GM20431 (cell line): ENCODE results near the gene ABHD17C.
"Not testable (repeated sequence)": the region's sequence is repeated elsewhere in the genome, so short reads cannot be mapped to it uniquely, and the experiment has no call there.

Experiments
- in situ Hi-C: fragments of 300-500 bp; cut with MseI, MboI; formaldehyde crosslinking; loops from one replicate; pipeline ENCODE4 v1.15.0; 2020; ENCODE audit warnings: low sequenced_read_pairs; ENCODE audit not compliant: unreplicated experiment

ABHD17C gene

DNA sequence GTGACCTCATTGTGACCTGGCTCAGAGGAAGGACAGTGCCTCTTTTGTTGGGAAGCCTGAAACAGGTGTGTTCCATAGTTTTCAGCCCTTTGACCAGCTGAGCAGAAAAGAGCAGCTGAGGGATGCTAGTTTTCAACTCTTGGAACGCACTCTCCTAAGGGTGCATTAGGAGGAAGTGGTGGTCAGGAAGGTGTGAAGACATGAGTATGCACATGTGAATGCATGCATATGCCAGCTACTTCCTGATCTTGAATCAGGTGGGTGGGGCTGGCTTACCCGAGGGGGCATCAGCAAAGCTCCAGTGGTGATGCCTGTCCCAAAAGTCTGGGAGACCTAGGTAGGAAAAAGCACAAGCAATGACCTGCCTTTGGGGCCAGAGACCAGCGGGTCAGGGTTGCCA, 60.8 kb downstream of the ABHD17C start:
- in situ Hi-C loops: no loop called here

DNA sequence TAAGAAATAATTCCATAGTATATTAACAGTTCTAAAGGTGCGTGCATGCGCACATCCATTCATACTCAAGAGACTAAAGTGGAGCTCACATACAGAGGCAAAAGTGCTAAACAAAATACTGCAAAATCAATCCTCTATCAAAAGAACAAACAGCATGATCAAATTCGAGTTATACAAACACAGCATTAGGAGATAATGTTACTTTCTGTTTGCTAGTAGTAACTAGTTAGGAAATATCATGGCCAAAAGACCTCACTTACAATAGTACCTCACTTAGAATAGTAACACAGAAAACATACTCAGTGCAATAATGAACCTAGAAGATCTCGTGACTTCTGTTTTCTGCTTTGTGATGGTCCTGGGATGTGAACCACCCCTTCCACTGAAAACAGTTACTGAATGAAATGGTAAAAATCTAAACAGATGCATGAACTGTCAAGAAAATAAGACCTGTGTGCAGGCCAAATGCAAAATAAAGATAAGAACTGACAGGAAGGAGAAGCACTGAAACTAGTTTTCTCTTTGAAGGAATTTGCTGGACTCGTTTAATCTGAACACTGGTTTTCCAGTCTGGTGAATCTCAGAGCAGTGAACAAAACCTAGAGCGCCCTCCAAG, 63.1 kb downstream of the ABHD17C start:
- in situ Hi-C loops: no loop called here

DNA sequence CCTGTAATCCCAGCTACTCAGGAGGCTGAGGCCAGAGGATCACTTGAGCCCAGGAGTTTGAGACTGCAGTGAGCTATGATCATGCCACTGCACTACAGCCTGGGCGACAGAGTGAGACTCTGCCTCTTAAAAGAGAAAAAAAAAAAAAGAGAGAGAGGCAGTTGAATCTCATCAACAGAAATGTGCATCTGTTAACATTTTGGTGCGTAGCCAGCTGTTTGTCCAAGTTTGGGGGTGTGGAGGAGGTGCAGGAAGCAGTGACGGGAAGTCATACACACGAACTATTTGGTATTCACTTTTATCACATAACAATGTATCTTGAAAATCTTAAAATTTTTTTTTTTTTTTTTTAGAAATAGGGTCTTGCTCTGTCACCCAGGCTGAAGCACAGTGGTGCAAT, 65.8 kb downstream of the ABHD17C start:
- in situ Hi-C loops: no loop called here

DNA sequence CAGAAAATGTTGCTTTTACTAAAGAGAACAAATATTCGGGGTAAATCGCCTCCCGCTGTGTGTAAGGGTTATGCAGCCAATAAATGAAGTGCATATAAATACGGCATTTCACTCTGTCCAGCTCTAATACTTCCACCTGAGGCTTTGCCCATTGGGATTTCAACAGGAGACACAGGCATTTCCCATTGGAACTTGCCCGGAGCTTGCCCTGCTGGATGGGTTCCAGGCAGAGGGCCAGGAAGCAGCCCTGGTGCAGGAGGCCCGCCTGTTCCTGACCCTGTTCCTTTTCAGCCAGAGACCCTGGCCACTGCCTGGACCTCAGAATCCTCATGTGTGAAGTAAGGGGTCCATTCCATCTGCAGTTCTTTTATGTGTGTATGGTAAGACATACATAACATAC, 66.6 kb downstream of the ABHD17C start:
- in situ Hi-C loops: no loop called here

DNA sequence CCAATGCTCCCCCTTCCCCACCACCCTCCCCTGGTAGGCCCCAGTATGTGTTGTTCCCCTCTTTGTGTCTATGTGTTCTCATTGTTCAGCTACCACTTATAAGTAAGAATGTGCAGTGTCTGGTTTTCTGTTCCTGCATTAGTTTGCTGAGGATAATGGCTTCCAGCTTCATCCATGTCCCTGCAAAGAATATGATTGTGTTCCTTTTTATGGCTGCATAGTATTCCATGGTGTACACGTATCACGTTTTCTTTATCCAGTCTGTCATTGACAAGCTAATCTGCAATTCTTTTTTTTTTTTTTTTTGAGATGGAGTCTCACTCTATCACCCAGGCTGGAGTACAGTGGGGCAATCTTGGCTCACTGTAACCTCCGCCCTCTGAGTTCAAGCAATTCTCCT, 68.1 kb downstream of the ABHD17C start:
- in situ Hi-C loops: not testable (repeated sequence)

DNA sequence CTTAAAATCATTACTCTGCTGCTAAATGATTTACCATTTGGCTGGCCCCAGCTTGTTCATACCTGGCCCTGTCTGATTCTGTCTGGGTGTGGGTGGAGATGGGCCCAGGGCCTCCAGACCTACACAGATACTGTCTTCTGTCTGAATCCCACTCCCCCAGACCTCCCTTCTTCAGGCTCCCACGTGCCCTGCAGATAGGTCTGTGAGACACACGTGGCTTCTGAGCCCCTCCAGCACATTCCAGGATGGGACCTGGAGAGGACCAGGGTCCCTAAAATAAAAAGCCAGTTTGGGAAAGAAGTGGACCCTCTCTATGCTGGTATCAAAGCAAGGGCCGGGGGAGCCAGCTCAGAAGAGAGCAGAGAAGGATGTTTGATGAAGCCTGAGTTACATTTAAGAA, 69.4 kb downstream of the ABHD17C start:
- in situ Hi-C loops: no loop called here

DNA sequence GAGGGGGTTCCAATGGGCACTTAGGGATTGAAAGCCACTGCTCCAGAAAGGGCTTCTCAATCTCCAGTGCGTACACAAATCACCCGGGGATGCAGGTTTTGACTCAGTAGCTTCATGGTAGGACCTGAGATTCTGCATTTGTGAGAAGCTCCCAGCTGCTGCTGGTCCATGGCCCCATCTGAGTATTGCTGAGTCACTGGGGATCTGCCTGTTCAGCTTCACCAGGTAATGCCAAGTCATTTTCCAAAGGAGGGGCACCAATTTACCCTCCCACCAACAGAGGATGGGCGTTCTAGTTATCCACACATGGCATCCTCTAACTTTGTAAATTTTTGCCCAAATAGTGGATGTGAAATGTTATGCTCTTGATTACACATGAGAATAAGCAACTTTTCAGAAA, 71.2 kb downstream of the ABHD17C start:
- in situ Hi-C loops: no loop called here

DNA sequence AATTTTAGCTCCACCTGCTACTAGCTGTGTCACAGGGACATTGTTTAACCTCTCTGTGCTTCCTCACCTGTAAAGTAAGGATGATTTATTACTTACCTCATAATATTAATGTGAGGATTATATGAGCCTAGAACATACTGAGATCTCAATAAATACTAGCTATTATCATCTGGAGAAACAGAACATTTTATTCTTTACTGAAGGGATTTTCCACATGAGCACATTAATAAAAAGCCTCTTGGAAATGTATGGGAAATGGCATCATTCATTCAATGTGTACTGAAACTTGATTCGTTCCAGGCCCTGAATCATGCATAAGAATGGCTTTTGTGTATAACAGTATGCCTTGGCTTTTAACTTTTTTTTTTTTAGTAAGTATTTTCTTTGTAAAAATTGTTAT, 73.0 kb downstream of the ABHD17C start:
- in situ Hi-C loops: no loop called here

DNA sequence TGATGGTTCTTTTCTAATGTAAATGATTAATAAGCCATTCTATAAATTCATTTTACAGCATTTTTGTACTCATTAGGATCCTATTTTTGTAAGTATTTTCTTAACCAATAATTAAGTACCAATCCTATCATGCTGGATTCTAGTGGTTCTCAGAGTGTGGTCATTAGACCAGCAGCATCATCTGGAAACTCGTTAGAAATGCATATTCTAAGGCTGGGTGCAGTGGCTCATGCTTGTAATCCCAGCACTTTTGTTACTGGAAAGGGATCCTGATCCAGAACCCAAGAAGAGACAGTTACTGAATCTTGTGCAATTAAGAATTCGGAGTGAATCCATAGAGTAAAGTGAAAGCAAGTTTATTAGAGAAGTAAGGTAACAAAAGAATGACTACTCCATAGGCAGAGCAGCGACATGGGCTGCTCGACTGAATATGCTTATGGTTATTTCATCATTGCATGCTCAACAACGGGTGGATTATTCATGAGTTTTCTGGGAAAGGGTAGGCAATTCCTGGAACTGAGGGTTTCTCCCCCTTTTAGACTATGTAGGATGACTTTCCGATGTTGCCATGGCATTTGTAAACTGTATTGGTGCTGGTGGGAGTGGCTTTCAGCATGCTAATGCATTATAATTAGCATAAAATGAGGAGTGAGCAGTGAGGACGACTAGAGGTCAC, 74.2 kb downstream of the ABHD17C start:
- in situ Hi-C loops: no loop called here

DNA sequence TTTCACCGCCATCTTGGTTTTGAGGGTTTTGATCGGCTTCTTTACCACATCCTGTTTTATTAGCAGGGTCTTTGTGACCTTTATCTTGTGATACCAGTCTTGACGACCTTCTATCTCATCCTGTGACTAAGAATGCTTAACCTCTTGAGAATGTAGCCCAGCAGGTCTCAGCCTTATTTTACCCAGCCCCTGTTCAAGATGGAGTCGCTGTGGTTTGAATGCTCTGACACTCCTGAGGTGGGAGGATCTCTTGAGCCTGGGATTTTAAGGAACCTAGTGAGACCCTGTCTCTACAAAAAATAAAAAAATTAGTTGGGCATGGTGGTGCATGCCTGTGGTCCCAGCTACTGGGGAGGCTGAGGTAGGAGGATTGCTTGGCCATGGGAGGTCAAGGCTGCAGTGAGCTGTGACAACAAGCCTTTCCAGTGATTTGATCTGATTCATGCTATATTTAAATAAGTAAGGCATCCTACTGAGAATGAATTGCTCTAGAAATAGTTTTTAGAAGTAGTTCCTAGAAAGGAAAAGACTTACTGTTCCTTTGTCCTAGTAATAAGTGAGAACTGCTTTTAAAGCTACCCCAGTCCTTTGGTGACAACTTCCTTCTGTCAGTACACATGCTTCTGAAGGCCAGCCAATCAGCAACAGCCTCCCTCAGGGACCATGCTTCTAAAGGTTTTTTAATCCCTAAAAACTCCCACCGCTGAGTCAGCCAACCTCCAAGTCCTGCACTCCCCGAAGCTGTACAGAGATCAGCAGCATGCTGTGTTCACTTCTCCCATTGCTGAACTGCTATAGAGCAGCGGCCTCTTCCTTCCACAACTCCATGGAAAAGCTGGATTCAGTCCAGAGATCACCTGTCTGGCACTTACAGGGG, 75.0 kb downstream of the ABHD17C start:
- in situ Hi-C loops: loop anchor here (10.0 kb wide), 1 partner anchor 315 kb away; no protein-coding TSS in a partner anchor

DNA sequence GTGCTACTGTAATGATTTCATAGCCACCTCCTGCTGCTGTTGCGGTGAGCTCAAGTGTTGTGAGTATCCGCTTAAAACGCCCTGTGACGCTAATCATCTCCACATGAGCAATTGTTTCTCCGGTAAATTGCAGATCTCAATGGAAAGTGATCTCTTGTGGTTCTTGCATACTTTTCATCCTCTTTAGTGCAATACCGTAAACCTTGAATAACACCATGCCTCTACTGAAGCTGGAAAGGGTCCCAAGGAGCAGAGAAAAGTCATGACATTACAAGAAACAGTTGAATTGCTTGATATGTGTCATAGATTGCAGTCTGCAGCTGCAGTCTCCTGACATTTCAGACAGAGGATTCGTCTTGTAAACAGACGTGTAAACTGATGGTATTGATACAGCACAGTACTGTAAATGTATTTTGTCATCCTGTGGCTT, 78.0 kb downstream of the ABHD17C start:
- in situ Hi-C loops: loop anchor here (10.0 kb wide), 1 partner anchor 318 kb away; no protein-coding TSS in a partner anchor

DNA sequence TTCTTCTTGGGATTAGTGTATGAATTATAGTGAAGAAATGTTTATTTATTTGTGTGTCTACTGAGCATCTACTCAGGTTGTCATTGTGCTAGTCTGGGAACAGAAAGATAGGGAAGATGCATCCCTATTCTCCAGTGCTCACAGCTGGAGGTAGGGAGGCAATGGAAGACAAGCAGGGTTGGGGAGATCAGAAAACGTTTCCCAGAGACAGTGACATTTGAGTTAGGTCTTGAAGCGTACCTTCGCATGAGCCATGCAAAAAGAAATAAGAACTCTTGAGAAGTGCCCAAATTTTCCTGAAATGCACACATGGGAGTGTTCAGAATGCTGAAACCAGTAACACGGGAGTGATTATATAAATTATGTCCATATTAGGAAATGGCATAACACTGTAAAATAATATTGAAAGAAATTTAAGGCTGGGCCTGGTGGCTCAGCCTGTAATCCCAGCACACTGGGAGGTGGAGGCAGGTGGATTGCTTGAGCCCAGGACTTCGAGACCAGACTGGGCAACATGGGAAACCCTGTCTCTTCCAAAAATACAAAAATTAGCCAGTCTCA, 78.8 kb downstream of the ABHD17C start:
- in situ Hi-C loops: loop anchor here (10.0 kb wide), 1 partner anchor 319 kb away; no protein-coding TSS in a partner anchor

DNA sequence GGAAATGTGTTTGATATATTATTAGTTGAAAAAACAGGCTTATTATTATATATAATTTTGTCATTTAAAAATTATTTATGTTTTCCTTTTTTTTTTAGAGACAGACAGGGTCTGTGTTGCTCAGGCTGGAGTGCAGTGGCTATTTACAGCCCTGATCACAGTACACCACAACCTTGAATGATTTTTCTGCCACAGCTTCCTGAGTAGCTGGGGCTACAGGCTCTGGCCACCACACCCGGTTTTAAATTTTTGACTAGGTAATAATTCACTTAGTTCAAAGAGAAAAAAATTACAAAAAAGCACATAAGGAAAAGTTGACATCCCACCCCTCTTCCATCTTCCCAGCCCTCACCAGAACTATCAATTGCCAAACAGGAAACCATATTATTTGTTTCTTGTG, 79.4 kb downstream of the ABHD17C start:
- in situ Hi-C loops: loop anchor here (10.0 kb wide), 1 partner anchor 320 kb away; no protein-coding TSS in a partner anchor

DNA sequence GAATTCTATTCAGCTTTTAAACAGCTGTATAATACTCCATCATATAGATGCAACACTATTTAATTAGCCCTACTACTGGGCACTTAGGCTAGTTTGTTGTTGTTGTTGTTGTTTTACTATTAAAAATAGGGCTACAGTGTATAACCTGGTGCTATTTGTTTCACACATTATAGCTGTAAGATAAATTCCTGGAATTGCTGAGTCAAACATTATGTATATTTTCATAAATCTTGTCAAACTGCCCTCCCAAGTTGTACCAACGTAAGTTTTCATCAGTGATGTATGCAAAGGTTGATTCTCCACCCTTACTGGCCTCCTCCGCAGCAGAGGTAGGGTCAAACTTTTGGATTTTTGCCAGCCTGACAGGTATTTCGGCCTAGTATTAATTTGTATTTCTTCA, 80.2 kb downstream of the ABHD17C start:
- in situ Hi-C loops: loop anchor here (10.0 kb wide), 1 partner anchor 321 kb away; no protein-coding TSS in a partner anchor

DNA sequence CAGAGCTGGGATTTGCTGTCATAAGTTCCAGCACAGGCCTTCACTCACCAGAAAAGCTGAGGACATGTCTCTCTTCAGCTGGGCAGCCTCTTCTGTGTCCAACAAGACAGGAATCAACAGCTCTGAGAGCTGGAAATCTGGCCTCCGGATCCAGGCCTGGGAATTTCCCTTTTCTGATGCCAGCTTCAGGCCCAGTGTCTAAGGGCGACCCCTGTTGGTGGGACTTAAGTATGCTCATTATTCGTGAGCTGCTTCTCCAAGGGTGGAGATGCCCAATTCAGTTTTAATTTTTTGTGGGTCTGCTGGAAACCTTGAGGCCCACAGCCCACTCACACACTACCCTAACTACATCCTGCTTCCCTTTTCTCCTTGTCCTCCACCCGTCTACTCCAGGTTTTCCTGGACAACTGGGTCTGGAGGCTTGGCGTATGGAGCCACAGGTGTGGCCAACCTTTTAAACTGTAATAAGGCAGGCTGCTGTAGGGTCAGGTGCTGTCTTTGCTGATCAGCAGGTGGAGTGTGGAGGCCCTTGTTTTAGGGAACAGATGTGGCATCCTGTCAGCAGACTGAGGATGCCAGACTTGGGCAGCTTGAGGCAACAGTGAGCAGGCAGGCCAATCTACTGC, 81.4 kb downstream of the ABHD17C start:
- in situ Hi-C loops: loop anchor here (10.0 kb wide), 1 partner anchor 322 kb away; no protein-coding TSS in a partner anchor

DNA sequence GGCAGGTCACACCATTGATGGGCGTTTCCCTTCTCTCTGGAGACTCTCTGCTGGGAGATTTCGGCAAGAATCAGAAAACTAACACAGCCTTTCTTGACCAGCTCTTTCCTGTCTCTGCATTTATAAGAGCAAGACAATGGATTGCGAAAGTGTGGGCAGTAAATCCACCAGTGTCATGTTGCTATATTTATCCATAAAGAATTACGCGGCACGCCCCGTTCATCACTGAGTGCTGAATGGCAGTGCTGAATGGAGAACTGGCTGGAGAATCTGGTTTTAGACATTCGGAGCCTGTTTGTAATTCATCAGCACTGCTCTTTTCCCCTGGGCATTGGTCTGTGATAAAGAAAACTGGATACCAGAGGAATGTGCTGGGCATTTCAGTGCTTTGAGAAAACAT, 82.0 kb downstream of the ABHD17C start:
- in situ Hi-C loops: loop anchor here (10.0 kb wide), 1 partner anchor 322 kb away; no protein-coding TSS in a partner anchor

DNA sequence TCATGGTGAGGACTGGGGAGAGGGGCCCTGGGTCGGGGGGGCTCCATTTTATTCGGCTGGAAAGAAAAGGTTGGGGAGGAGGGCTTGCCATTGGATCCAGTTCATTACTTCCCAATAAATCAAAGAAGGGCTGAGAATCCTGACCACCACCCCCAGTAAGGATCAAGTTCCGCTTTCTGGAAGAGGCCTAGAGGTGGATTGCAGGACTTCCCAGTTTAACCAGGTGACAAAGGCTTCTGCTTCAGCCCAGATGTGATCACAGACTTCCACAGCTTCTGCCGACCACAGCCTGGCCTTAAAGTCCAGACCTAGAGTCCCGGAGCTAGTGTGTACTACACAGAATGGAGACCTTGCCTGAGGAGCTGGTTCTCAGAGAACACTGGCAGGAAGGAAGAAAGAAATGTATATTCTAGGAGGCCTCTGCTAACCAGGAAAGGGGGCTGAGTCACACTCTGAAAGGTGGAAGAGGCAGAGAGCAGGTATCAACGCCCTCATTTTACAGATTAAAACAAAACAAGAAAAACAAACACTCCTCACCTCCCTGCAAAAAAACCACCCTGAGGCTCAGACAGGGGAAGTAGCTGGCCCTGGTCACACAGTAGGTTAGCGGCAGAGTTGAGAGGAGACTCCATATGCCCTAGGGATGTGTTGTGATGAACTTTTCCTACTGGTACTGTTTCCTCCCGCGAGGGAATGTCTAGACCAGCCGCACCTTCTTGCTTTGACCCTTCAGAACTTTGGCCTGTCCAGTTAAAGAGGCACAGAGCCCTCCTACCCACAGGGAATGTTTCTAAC, 82.9 kb downstream of the ABHD17C start:
- in situ Hi-C loops: loop anchor here (10.0 kb wide), 1 partner anchor 323 kb away; no protein-coding TSS in a partner anchor

DNA sequence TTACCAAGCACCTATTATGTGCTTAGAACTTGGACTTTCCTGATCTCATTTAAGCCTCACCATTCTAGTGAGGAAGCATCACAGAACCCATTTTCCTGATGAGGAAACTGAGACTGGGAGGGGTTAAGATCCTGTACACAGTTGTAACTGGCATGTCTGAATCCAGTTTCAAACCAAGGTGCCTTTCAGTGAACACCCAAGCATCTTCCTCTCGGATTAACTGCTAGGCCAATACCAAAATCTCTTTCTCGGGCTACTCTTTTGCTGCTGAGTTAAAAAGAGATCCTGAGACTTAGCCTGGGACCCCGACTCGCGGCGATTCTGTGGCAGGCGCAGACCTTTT, 83.5 kb downstream of the ABHD17C start:
- in situ Hi-C loops: loop anchor here (10.0 kb wide), 1 partner anchor 324 kb away; no protein-coding TSS in a partner anchor
